Measurements from ENCODE around the gene WDR33. TPM values are rescaled to one million over a fixed set of nuclear protein-coding genes. Genes with fewer than 3 reads are reported as not detected.

Gene WDR33
- total and polyA plus RNA-seq, 2 of the 13 experiments (the other 11 are each of a cell fraction or from before 2014, with no cell fraction given), result 54.9 to 78.2 TPM

DNA sequence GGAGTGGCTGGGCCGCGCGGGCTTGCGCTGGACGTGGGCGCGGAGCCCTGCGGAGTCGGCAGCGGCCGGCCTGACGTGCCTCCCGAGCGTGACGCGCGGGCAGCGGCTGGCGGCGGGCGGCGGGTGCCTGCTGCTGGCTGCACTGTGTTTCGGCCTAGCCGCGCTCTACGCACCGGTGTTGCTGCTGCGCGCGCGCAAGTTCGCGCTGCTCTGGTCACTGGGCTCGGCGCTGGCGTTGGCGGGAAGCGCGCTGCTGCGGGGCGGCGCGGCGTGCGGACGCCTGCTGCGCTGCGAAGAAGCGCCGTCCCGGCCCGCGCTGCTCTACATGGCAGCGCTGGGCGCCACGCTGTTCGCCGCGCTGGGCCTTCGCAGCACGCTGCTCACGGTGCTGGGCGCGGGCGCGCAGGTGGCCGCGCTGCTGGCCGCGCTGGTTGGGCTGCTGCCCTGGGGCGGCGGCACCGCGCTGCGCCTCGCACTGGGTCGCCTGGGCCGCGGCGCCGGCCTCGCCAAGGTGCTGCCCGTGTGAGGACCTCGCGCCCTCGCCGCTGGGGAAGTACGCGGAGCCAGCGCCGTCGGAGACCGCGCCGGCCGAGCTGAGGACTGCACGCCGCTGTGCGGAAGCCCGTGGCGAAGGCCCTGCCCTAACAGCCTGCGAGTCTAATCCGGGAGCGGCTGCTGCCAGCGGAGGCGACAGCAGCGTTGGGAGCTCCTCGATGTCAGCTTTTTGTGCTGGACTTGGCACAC, 109.1 kb downstream of the WDR33 start (continued):
- TF ChIP-seq XRCC5 (optimal IDR thresholded peaks at IDR 0.05; ENCODE audit: low read length) (peak; percentile 82), ZNF446 (CRISPR knock-in tag; IDR thresholded peaks at IDR 0.05) (peak; percentile 7; the same call in 1 of the 2 replicates), PTBP1 (IDR thresholded peaks at IDR 0.05; ENCODE audit: low read depth, low read length, poor library complexity, severe bottlenecking) (peak; percentile 18), IRF2 (CRISPR knock-in tag; IDR thresholded peaks at IDR 0.05) (no peak), DNMT1 (CRISPR knock-in tag; IDR thresholded peaks at IDR 0.05) (no peak), FOXO1 (CRISPR knock-in tag; IDR thresholded peaks at IDR 0.05) (peak; percentile 15; the same call in 1 of the 2 replicates), ZNF333 (CRISPR knock-in tag; IDR thresholded peaks at IDR 0.05; ENCODE audit: borderline replicate concordance) (no peak; the same call in 1 of the 2 replicates), ZNF136 (CRISPR knock-in tag; IDR thresholded peaks at IDR 0.05; ENCODE audit: low read depth) (no peak), CBX2 (IDR thresholded peaks at IDR 0.05; ENCODE audit: low read depth, low read length) (no peak), CBX2 (CRISPR knock-in tag; IDR thresholded peaks at IDR 0.05; ENCODE audit: low read depth) (no peak; the same call in 1 of the 2 replicates), U2AF2 (IDR thresholded peaks at IDR 0.05; ENCODE audit: low read depth, low read length) (no peak), HOXA9 (CRISPR knock-in tag; IDR thresholded peaks at IDR 0.05; ENCODE audit: borderline replicate concordance) (peak; percentile 16; the same call in 1 of the 2 replicates), HNRNPLL (IDR thresholded peaks at IDR 0.05; ENCODE audit: low read depth, low read length, poor library complexity, severe bottlenecking) (peak; percentile 89), TOE1 (CRISPR knock-in tag; IDR thresholded peaks at IDR 0.05) (no peak), RXRA (CRISPR knock-in tag; IDR thresholded peaks at IDR 0.05) (peak; percentile 47; the same call in 1 of the 2 replicates), NFATC3 (CRISPR knock-in tag; IDR thresholded peaks at IDR 0.05) (no peak), PRMT3 (CRISPR knock-in tag; IDR thresholded peaks at IDR 0.05; ENCODE audit: borderline replicate concordance, low read depth) (peak; percentile 90; the same call in 1 of the 2 replicates), ZNF264 (CRISPR knock-in tag; IDR thresholded peaks at IDR 0.05) (peak; percentile 69; the same call in 1 of the 2 replicates), ZBTB20 (CRISPR knock-in tag; IDR thresholded peaks at IDR 0.05; ENCODE audit: borderline replicate concordance, low read depth) (peak; percentile 76; the same call in 1 of the 2 replicates), HIVEP1 (CRISPR knock-in tag; IDR thresholded peaks at IDR 0.05) (peak; percentile 63; the same call in 1 of the 2 replicates)
- TF ChIP-seq, protein P1, sequence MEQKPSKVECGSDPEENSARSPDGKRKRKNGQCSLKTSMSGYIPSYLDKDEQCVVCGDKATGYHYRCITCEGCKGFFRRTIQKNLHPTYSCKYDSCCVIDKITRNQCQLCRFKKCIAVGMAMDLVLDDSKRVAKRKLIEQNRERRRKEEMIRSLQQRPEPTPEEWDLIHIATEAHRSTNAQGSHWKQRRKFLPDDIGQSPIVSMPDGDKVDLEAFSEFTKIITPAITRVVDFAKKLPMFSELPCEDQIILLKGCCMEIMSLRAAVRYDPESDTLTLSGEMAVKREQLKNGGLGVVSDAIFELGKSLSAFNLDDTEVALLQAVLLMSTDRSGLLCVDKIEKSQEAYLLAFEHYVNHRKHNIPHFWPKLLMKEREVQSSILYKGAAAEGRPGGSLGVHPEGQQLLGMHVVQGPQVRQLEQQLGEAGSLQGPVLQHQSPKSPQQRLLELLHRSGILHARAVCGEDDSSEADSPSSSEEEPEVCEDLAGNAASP (CRISPR knock-in tag; IDR thresholded peaks at IDR 0.05; ENCODE audit: borderline replicate concordance), result 0 out of 2 replicates have a peak, but pooled peaks have one; percentile 46
- TF ChIP-seq, protein P2, sequence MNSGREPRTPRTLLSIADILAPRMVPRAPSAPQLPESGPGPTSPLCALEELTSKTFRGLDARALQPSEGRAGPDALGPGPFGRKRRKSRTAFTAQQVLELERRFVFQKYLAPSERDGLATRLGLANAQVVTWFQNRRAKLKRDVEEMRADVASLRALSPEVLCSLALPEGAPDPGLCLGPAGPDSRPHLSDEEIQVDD (CRISPR knock-in tag; IDR thresholded peaks at IDR 0.05; ENCODE audit: borderline replicate concordance), result peak; percentile 74; the same call in 1 of the 2 replicates
- TF ChIP-seq, protein P3, sequence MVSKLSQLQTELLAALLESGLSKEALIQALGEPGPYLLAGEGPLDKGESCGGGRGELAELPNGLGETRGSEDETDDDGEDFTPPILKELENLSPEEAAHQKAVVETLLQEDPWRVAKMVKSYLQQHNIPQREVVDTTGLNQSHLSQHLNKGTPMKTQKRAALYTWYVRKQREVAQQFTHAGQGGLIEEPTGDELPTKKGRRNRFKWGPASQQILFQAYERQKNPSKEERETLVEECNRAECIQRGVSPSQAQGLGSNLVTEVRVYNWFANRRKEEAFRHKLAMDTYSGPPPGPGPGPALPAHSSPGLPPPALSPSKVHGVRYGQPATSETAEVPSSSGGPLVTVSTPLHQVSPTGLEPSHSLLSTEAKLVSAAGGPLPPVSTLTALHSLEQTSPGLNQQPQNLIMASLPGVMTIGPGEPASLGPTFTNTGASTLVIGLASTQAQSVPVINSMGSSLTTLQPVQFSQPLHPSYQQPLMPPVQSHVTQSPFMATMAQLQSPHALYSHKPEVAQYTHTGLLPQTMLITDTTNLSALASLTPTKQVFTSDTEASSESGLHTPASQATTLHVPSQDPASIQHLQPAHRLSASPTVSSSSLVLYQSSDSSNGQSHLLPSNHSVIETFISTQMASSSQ (IDR thresholded peaks at IDR 0.05; ENCODE audit: low read depth), result no peak
- TF ChIP-seq, protein P3 (CRISPR knock-in tag; IDR thresholded peaks at IDR 0.05; ENCODE audit: borderline replicate concordance), result peak; percentile 6; the same call in 1 of the 2 replicates
